Loucy (cell line): ENCODE measurements around the gene ACSF3.

Experiments used
- H2AFZ ChIP-seq: fragments of 200-600 bp; sonication (generic); 2 replicates; pipeline ENCODE4 v1.6.0; 2016; ENCODE audit warnings: antibody characterized with exemption, mild to moderate bottlenecking, low read length, moderate library complexity
- H3F3A ChIP-seq: fragments of 200-600 bp; 2 replicates; pipeline ENCODE4 v1.6.0; 2016; ENCODE audit warnings: antibody characterized with exemption, low read depth, mild to moderate bottlenecking
- H3K27me3 ChIP-seq: fragments of 200-600 bp; sonication (generic); 2 replicates; pipeline ENCODE4 v1.6.1; 2014; ENCODE audit warnings: low read length, mild to moderate bottlenecking; ENCODE audit not compliant: insufficient read depth, poor library complexity, severe bottlenecking
- H3K36me3 ChIP-seq: fragments of 200-600 bp; sonication (generic); 2 replicates; pipeline ENCODE4 v1.6.1; 2016; ENCODE audit warnings: low read length; ENCODE audit not compliant: insufficient read depth
- H3K4me1 ChIP-seq: fragments of 200-600 bp; sonication (generic); 2 replicates; pipeline ENCODE4 v1.5.1; 2014; ENCODE audit warnings: low read length, mild to moderate bottlenecking; ENCODE audit not compliant: insufficient read depth, poor library complexity, severe bottlenecking
- H3K4me2 ChIP-seq: fragments of 200-600 bp; sonication (generic); 2 replicates; pipeline ENCODE4 v1.6.0; 2014; ENCODE audit warnings: antibody characterized with exemption, low read length, low read depth, mild to moderate bottlenecking; ENCODE audit not compliant: poor library complexity, severe bottlenecking
- H3K4me3 ChIP-seq: fragments of 200-600 bp; sonication (generic); 2 replicates; pipeline ENCODE4 v1.5.1; 2014; ENCODE audit warnings: low read length, mild to moderate bottlenecking, mixed read lengths; ENCODE audit not compliant: poor library complexity, severe bottlenecking
- H3K79me2 ChIP-seq: fragments of 200-600 bp; sonication (generic); 2 replicates; pipeline ENCODE4 v1.6.1; 2014; ENCODE audit warnings: low read length; ENCODE audit not compliant: insufficient read depth
- H3K9ac ChIP-seq: fragments of 200-600 bp; sonication (generic); 2 replicates; pipeline ENCODE4 v1.6.0; 2014; ENCODE audit warnings: mild to moderate bottlenecking, low read depth, low read length, moderate library complexity; ENCODE audit not compliant: poor library complexity, severe bottlenecking
- H3K9me2 ChIP-seq: fragments of 200-600 bp; sonication (generic); replicated peaks from 2 replicates; pipeline ENCODE4 v1.6.1; 2016; ENCODE audit warnings: low read depth, low read length, mixed read lengths
- H3K9me3 ChIP-seq: fragments of 200-600 bp; sonication (generic); 2 replicates; pipeline ENCODE4 v1.6.1; 2014; ENCODE audit warnings: mild to moderate bottlenecking, antibody characterized with exemption, low read length, low read depth; ENCODE audit not compliant: insufficient read depth
- H4K20me1 ChIP-seq: fragments of 200-600 bp; sonication (generic); 2 replicates; pipeline ENCODE4 v1.6.0; 2014; ENCODE audit warnings: antibody characterized with exemption, low read length, mild to moderate bottlenecking; ENCODE audit not compliant: insufficient read depth, poor library complexity, severe bottlenecking
- EZH2phosphoT487 ChIP-seq: fragments of 200-600 bp; IDR thresholded peaks from 2 replicates; pipeline ENCODE4 v1.6.1; 2018; ENCODE audit warnings: antibody characterized with exemption, mild to moderate bottlenecking, moderate library complexity, borderline replicate concordance
- TF ChIP-seq, protein P1 (sequence below): fragments of 200-600 bp; sonication (generic); conservative IDR thresholded peaks from 2 replicates; pipeline ENCODE4 v1.5.1; 2014; ENCODE audit warnings: mild to moderate bottlenecking, antibody characterized with exemption, low read length

ACSF3 gene

GRCh38 chr16:89096768-89097391 is 3.2 kb downstream of the ACSF3 start:
- no peak overlapping the region for H3K4me3 ChIP-seq
- peak overlapping the region; percentile 20 for H3K4me2 ChIP-seq
- peaks cover 36% of the 10 kb centered on the region for H3K79me2 ChIP-seq
- TF ChIP-seq, protein P1, sequence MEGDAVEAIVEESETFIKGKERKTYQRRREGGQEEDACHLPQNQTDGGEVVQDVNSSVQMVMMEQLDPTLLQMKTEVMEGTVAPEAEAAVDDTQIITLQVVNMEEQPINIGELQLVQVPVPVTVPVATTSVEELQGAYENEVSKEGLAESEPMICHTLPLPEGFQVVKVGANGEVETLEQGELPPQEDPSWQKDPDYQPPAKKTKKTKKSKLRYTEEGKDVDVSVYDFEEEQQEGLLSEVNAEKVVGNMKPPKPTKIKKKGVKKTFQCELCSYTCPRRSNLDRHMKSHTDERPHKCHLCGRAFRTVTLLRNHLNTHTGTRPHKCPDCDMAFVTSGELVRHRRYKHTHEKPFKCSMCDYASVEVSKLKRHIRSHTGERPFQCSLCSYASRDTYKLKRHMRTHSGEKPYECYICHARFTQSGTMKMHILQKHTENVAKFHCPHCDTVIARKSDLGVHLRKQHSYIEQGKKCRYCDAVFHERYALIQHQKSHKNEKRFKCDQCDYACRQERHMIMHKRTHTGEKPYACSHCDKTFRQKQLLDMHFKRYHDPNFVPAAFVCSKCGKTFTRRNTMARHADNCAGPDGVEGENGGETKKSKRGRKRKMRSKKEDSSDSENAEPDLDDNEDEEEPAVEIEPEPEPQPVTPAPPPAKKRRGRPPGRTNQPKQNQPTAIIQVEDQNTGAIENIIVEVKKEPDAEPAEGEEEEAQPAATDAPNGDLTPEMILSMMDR = no peak
- no peak for TF ChIP-seq EZH2phosphoT487
- no peaks in the 10 kb centered on the region for H4K20me1 ChIP-seq
- H3K9me2 ChIP-seq = no peaks in the 10 kb centered on the region
- no peaks in the 10 kb centered on the region for H3K27me3 ChIP-seq
- no peaks in the 10 kb centered on the region for H3F3A ChIP-seq
- no peaks in the 10 kb centered on the region for H3K36me3 ChIP-seq
- no peak overlapping the region for H2AFZ ChIP-seq
- H3K9ac ChIP-seq = no peak overlapping the region
- no peaks in the 10 kb centered on the region for H3K9me3 ChIP-seq
- no peaks in the 10 kb centered on the region for H3K4me1 ChIP-seq

DNA sequence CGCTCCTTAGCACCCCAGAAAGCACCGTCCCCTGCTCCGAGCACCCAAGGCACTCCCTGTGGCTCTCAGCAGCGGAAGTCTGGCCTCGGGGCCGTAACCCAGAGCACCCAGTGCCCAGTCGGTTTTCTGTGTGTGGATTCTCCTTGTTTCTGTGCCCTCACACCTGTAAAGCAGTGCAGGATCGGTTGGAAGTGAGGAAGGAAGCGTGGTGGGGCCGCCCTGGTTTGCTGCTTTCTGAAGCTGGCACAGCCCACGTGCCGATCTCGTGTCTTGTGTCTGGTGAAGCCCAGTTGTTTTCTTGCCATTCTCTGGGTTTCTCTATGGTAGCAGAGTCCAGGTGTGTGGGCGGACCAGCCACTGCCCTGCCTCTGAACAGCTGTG is 3.7 kb downstream of the ACSF3 start:
- Histone ChIP-seq H3K36me3 (no peaks in the 10 kb centered on the region), H3K9me2 (no peaks in the 10 kb centered on the region), H3K27me3 (no peaks in the 10 kb centered on the region), H3K4me3 (no peak overlapping the region), H3K4me1 (no peaks in the 10 kb centered on the region), H3K9ac (no peak overlapping the region), H3K4me2 (no peak overlapping the region), H2AFZ (no peak overlapping the region), H3K79me2 (peaks cover 36% of the 10 kb centered on the region), H3F3A (no peaks in the 10 kb centered on the region), H3K9me3 (no peaks in the 10 kb centered on the region), H4K20me1 (no peaks in the 10 kb centered on the region)
- no peak for TF ChIP-seq EZH2phosphoT487
- TF ChIP-seq, protein P1 = no peak

GRCh38 chr16:89098767-89099430 is 5.2 kb downstream of the ACSF3 start:
- peaks cover 3% of the 10 kb centered on the region; the same call in 1 of the 2 replicates for H3K36me3 ChIP-seq
- H3K27me3 ChIP-seq = no peaks in the 10 kb centered on the region
- no peak overlapping the region for H3K9ac ChIP-seq
- H4K20me1 ChIP-seq = no peaks in the 10 kb centered on the region
- H3F3A ChIP-seq = no peaks in the 10 kb centered on the region
- TF ChIP-seq, protein P1 = no peak
- no peak for TF ChIP-seq EZH2phosphoT487
- peaks cover 35% of the 10 kb centered on the region for H3K79me2 ChIP-seq
- H3K9me3 ChIP-seq = no peaks in the 10 kb centered on the region
- H3K9me2 ChIP-seq = no peaks in the 10 kb centered on the region
- H2AFZ ChIP-seq = no peak overlapping the region
- no peak overlapping the region for H3K4me2 ChIP-seq
- H3K4me3 ChIP-seq = no peak overlapping the region
- no peaks in the 10 kb centered on the region for H3K4me1 ChIP-seq
